H1 (cell line): ENCODE measurements around the gene IER3IP1. TPM values are rescaled to one million over a fixed set of nuclear protein-coding genes. Genes with fewer than 3 reads are reported as not detected.
"Not testable (repeated sequence)": the region's sequence is repeated elsewhere in the genome, so short reads cannot be mapped to it uniquely, and the experiment has no call there.

Experiments used
- CTCF ChIA-PET: fragments of 300-600 bp; sonication (Branson Sonifier 250); formaldehyde crosslinking; loops from one replicate; lab custom pipeline; 2021; ENCODE audit not compliant: partially characterized antibody; lab: Charles Lee
- POLR2A ChIA-PET: fragments of 300-600 bp; sonication (Branson Sonifier 250); formaldehyde crosslinking; loops from one replicate; lab custom pipeline; 2021; ENCODE audit warnings: inconsistent platforms; ENCODE audit not compliant: partially characterized antibody; lab: Charles Lee
- DNase-seq, 2 experiments: peaks; one replicate each; pipeline versions ENCODE4 v3.0.0 to v3.0.0-alpha.2; 2010 to 2022; ENCODE audit warnings: low spot score in 2 of 2, low read depth in 1 of 2, mixed read lengths in 1 of 2
- FAIRE-seq: peaks from 2 replicates; lab custom pipeline; 2011; peaks lifted over from hg19 to GRCh38; lab: Jason Lieb, UNC
- H2AFZ ChIP-seq: 2 replicates; pipeline ENCODE4 v1.8.1; 2012; ENCODE audit warnings: low read length, inconsistent platforms
- H2AK5ac ChIP-seq: 2 replicates; pipeline ENCODE4 v1.6.1; 2013; ENCODE audit warnings: low read depth, low read length
- H2BK120ac ChIP-seq: replicated peaks from 2 replicates; pipeline ENCODE3; 2013; ENCODE audit warnings: low read depth, low read length, inconsistent platforms
- H2BK12ac ChIP-seq: 2 replicates; pipeline ENCODE4 v1.6.1; 2013; ENCODE audit warnings: low read depth, low read length
- H2BK15ac ChIP-seq: 2 replicates; pipeline ENCODE4 v1.6.1; 2013; ENCODE audit warnings: low read length
- H2BK20ac ChIP-seq: 2 replicates; pipeline ENCODE4 v1.6.1; 2013; ENCODE audit warnings: low read length
- H2BK5ac ChIP-seq: 2 replicates; pipeline ENCODE4 v1.6.1; 2013; ENCODE audit warnings: low read depth, low read length
- H3K14ac ChIP-seq: 2 replicates; pipeline ENCODE4 v1.6.1; 2013; ENCODE audit warnings: inconsistent platforms; ENCODE audit not compliant: insufficient read length
- H3K18ac ChIP-seq: 2 replicates; pipeline ENCODE4 v1.6.1; 2013; ENCODE audit warnings: low read length; ENCODE audit errors: extremely low read depth
- H3K23ac ChIP-seq: 2 replicates; pipeline ENCODE4 v1.6.1; 2013; ENCODE audit warnings: inconsistent platforms; ENCODE audit not compliant: insufficient read length
- H3K23me2 ChIP-seq: 2 replicates; pipeline ENCODE4 v1.6.1; 2013; ENCODE audit warnings: low read depth, low read length
- H3K27ac ChIP-seq: 2 replicates; pipeline ENCODE4 v1.6.1; 2011; ENCODE audit warnings: low read depth, low read length, inconsistent platforms
- H3K27me3 ChIP-seq, 4 experiments: replicated peaks in 1 of 4; 1 replicate in 1 of 4; 2 replicates in 3 of 4; pipeline versions ENCODE4 v1.6.1 to v1.8.1; 2011 to 2013; ENCODE audit warnings: low read length in 3 of 4, mild to moderate bottlenecking in 3 of 4, inconsistent platforms in 2 of 4, mixed read lengths in 2 of 4, moderate library complexity in 1 of 4; ENCODE audit not compliant: control insufficient read depth in 3 of 4, insufficient read depth in 3 of 4; ENCODE audit errors: extremely low read depth in 1 of 4
- H3K36me3 ChIP-seq, 4 experiments: 2 replicates each; pipeline versions ENCODE4 v1.6.1 to v1.8.1; 2011 to 2013; ENCODE audit warnings: mild to moderate bottlenecking in 4 of 4, low read length in 3 of 4, moderate library complexity in 2 of 4, control low read depth in 1 of 4, inconsistent platforms in 1 of 4; ENCODE audit not compliant: insufficient read depth in 4 of 4, control insufficient read depth in 2 of 4
- H3K4ac ChIP-seq: replicated peaks from 2 replicates; pipeline ENCODE3; 2013; ENCODE audit warnings: low read length, low read depth, mixed read lengths, inconsistent platforms; ENCODE audit not compliant: insufficient read length
- H3K4me1 ChIP-seq, 4 experiments: replicated peaks in 1 of 4; 1 replicate in 1 of 4; 2 replicates in 3 of 4; pipeline versions ENCODE4 v1.6.1 to v1.8.1; 2011 to 2013; ENCODE audit warnings: low read length in 3 of 4, inconsistent platforms in 2 of 4, mixed read lengths in 1 of 4; ENCODE audit not compliant: insufficient read depth in 4 of 4, control insufficient read depth in 3 of 4
- H3K4me2 ChIP-seq, 2 experiments: 2 replicates each; pipeline versions ENCODE4 v1.6.1 to v1.8.1; 2011 to 2013; ENCODE audit warnings: low read depth in 2 of 2, low read length in 2 of 2, control low read depth in 1 of 2, inconsistent platforms in 1 of 2, mild to moderate bottlenecking in 1 of 2; ENCODE audit not compliant: insufficient read depth in 1 of 2
- H3K4me3 ChIP-seq, 4 experiments: fragments of 200-600, 300-600 bp in 1 of 4; sonication (generic), shearing (Covaris generic), sonication (Bioruptor Twin) in 1 of 4; 2 replicates each; pipeline versions ENCODE4 v1.5.1 to v1.8.1; 2011 to 2016; ENCODE audit warnings: low read length in 4 of 4, low read depth in 3 of 4, control low read depth in 2 of 4, inconsistent platforms in 2 of 4, mild to moderate bottlenecking in 2 of 4, mixed read lengths in 1 of 4, moderate library complexity in 1 of 4; ENCODE audit not compliant: insufficient read depth in 2 of 4; ENCODE audit errors: extremely low read depth in 1 of 4
- H3K56ac ChIP-seq: replicated peaks from 2 replicates; pipeline ENCODE3; 2013; ENCODE audit warnings: low read depth, mild to moderate bottlenecking, mixed read lengths, low read length, inconsistent platforms; ENCODE audit not compliant: insufficient read length
- H3K79me1 ChIP-seq: 2 replicates; pipeline ENCODE4 v1.6.1; 2013; ENCODE audit warnings: low read depth, low read length, control low read depth
- H3K79me2 ChIP-seq, 2 experiments: 2 replicates each; pipeline versions ENCODE4 v1.6.1 to v1.8.1; 2012 to 2013; ENCODE audit warnings: low read length in 2 of 2, mild to moderate bottlenecking in 2 of 2, inconsistent platforms in 1 of 2; ENCODE audit not compliant: insufficient read depth in 2 of 2, control insufficient read depth in 1 of 2
- H3K9ac ChIP-seq, 4 experiments: replicated peaks in 1 of 4; 1 replicate in 1 of 4; 2 replicates in 3 of 4; pipeline versions ENCODE4 v1.6.1 to v1.8.1; 2011 to 2013; ENCODE audit warnings: low read depth in 3 of 4, low read length in 3 of 4, control low read depth in 2 of 4, mild to moderate bottlenecking in 2 of 4, moderate library complexity in 2 of 4, inconsistent platforms in 1 of 4; ENCODE audit errors: extremely low read depth in 1 of 4
- H3K9me3 ChIP-seq, 2 experiments: 2 replicates each; pipeline versions ENCODE4 v1.6.1 to v1.8.1; 2012 to 2013; ENCODE audit warnings: mild to moderate bottlenecking in 2 of 2, moderate library complexity in 2 of 2, control low read depth in 1 of 2, inconsistent platforms in 1 of 2, low read depth in 1 of 2, low read length in 1 of 2, mixed read lengths in 1 of 2; ENCODE audit not compliant: insufficient read depth in 2 of 2
- H4K20me1 ChIP-seq, 2 experiments: replicated peaks in 1 of 2; 2 replicates each; pipeline versions ENCODE3 to v1.8.1; 2011 to 2013; ENCODE audit warnings: inconsistent platforms in 2 of 2, low read length in 2 of 2, mild to moderate bottlenecking in 1 of 2; ENCODE audit not compliant: insufficient read depth in 2 of 2, control insufficient read depth in 1 of 2
- H4K5ac ChIP-seq: 2 replicates; pipeline ENCODE4 v1.6.1; 2013; ENCODE audit warnings: low read length, low read depth, mixed read lengths, inconsistent platforms; ENCODE audit not compliant: insufficient read length
- H4K8ac ChIP-seq: 2 replicates; pipeline ENCODE4 v1.8.0; 2013; ENCODE audit warnings: mild to moderate bottlenecking, moderate library complexity, low read length, inconsistent platforms; ENCODE audit not compliant: insufficient read depth; ENCODE audit errors: extremely low read depth
- H4K91ac ChIP-seq: replicated peaks from 2 replicates; pipeline ENCODE3; 2013; ENCODE audit warnings: low read length, mixed read lengths, inconsistent platforms; ENCODE audit not compliant: insufficient read length
- JUND ChIP-seq: IDR thresholded peaks from 2 replicates; pipeline ENCODE4 v1.6.1; 2011; ENCODE audit warnings: mild to moderate bottlenecking, improper control_type of control experiment, low read length
- WGBS, 2 experiments: shearing (Covaris generic) in 1 of 2; methylation state at CpG; one replicate each; pipeline versions ENCODE4 v1.1.6 to v1.1.7; 2013 to 2015; ENCODE audit warnings: low lambda C conversion rate in 2 of 2, mixed read lengths in 2 of 2, inconsistent platforms in 1 of 2, low coverage in 1 of 2, missing lambda C conversion rate in 1 of 2; ENCODE audit not compliant: insufficient replicate concordance in 2 of 2, insufficient coverage in 1 of 2, insufficient read length in 1 of 2; ENCODE audit errors: extremely low coverage in 1 of 2, missing lambda C conversion rate in 1 of 2; 5-methylcytosine and 5-hydroxymethylcytosine counted together
- polyA plus RNA-seq, 7 experiments: library from polyadenylated mRNA; depleted of rRNA in 3 of 7; stranded (reverse) in 5 of 7; unstranded in 2 of 7; fragments of >200 nt in 5 of 7; fragments of 200-250 nt in 2 of 7; gene quantifications; 1 replicate in 5 of 7; 2 replicates in 1 of 7; 4 replicates in 1 of 7; pipeline versions ENCODE4 v1.2.1 to v1.2.3, GENCODE V29; 2011 to 2013; ENCODE audit warnings: missing spikeins in 2 of 7, mixed read lengths in 2 of 7
- total RNA-seq: library from RNA; stranded (reverse); fragmentation: NEBNext Ultra II Directional; extraction: Animal tissue kit (Norgen Biotek cat#: 25700); gene quantifications from 2 replicates; pipeline ENCODE4 v1.2.1, GENCODE V29; 2021

IER3IP1 gene
- total and polyA plus RNA-seq, 2 of the 8 experiments (the other 6 are each of a cell fraction or from before 2014, with no cell fraction given): 6.0 to 8.5 TPM

DNA sequence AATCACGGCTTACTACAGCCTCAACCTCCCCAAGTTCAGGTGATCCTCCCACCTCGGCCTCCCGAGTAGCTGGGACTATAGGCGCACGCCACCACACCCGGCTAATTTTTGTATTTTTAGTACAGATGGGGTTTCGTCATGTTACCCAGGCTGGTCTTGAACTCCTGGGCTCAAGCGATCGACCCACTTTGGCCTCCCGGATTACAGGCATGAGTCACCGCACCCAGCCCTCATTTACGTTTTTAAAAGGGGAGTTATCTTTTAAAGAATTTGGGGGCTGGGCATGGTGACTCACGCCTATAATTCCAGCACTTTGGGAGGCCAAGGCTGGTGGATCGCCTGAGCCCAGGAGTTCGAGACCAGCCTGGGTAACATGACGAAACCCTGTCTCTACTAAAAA is 17.8 kb downstream of the IER3IP1 start:
- not testable (repeated sequence) for H3K4me3 ChIP-seq, H3K14ac ChIP-seq, H3K4me2 ChIP-seq, DNase-seq, H2AK5ac ChIP-seq, H2AFZ ChIP-seq, H2BK20ac ChIP-seq, H3K9ac ChIP-seq
- TF ChIP-seq JUND: peak; percentile 27; the same call in 1 of the 2 replicates
- TF ChIP-seq, all 59 proteins: peak for 1; not testable (repeated sequence) for 58
- FAIRE-seq, H3K23me2 ChIP-seq, H3K18ac ChIP-seq, H3K4ac ChIP-seq, H3K4me1 ChIP-seq, H4K91ac ChIP-seq, H3K27ac ChIP-seq, H3K23ac ChIP-seq, H3K27me3 ChIP-seq, H4K5ac ChIP-seq, H3K79me1 ChIP-seq, H3K56ac ChIP-seq, H2BK5ac ChIP-seq, H2BK120ac ChIP-seq, H2BK12ac ChIP-seq, H2BK15ac ChIP-seq, H3K9me3 ChIP-seq, H4K20me1 ChIP-seq: not testable (repeated sequence)
- Histone ChIP-seq H3K79me2 (peaks cover 0 to 49% of the 10 kb centered on the region in 2 experiments; a peak in 3 of 4 replicates), H3K36me3 (peaks cover 0 to 22% (median 4%) of the 10 kb centered on the region in 4 experiments; a peak in 3 of 8 replicates), H4K8ac (peak overlapping the region; percentile 57; the same call in 1 of the 2 replicates)
- 92% methylated on average over 16 of the region's 16 CpGs; no CpG with 5 or more reads in 1 of the 2 experiments for WGBS, 2 experiments
- CTCF ChIA-PET: interaction anchor here (0.6 to 1.4 kb wide), 2 partner anchors 9 to 46 kb away, joined by 3 to 5 read pairs; no protein-coding TSS in a partner anchor
- POLR2A ChIA-PET: interaction anchor here (1.5 kb wide), 2 partner anchors 8 to 9 kb away, joined by 3 to 10 read pairs; partner anchors contain the start of gene HDHD2
